Lower lobe of right lung (tissue), 2 donors: Measurements from ENCODE around the gene PSMC3. TPM values are rescaled to one million over a fixed set of nuclear protein-coding genes. Genes with fewer than 3 reads are reported as not detected.

ENCODE experiments used
- ATAC-seq, 2 donors: fragments of 200-7000 bp; cut with Tn5 transposase; one replicate each; pipeline ENCODE4 v1.9.1; 2020 to 2022; ENCODE audit warnings: mild to moderate bottlenecking in 2 of 2, moderate library complexity in 2 of 2
- DNase-seq: peaks from one replicate; pipeline ENCODE4 v3.0.0-alpha.2; 2020
- H3K27ac ChIP-seq: fragments of 200-600 bp; one replicate; pipeline ENCODE4 v1.8.0; 2022
- H3K27me3 ChIP-seq: fragments of 200-600 bp; one replicate; pipeline ENCODE4 v1.8.0; 2022; ENCODE audit warnings: low read depth
- H3K36me3 ChIP-seq: fragments of 200-600 bp; one replicate; pipeline ENCODE4 v1.8.0; 2022; ENCODE audit warnings: mild to moderate bottlenecking
- H3K4me1 ChIP-seq: fragments of 200-600 bp; one replicate; pipeline ENCODE4 v1.8.0; 2022
- H3K4me3 ChIP-seq: fragments of 200-600 bp; one replicate; pipeline ENCODE4 v1.8.0; 2022; ENCODE audit warnings: mild to moderate bottlenecking
- H3K9me3 ChIP-seq: fragments of 200-600 bp; one replicate; pipeline ENCODE4 v1.8.0; 2022
- CTCF ChIP-seq: fragments of 200-600 bp; IDR thresholded peaks from one replicate; pipeline ENCODE4 v1.8.0; 2022; ENCODE audit warnings: antibody characterized with exemption, mild to moderate bottlenecking
- intact Hi-C: fragments of 100-400 bp; cut with DNase I; formaldehyde crosslinking; loops from one replicate; pipeline ENCODE4 v1.11.0; 2022
- total RNA-seq: library from RNA; stranded (reverse); fragmentation: NEBNext Ultra II Directional; extraction: Animal tissue kit (Norgen Biotek cat#: 25700); gene quantifications from one replicate; pipeline ENCODE4 v1.2.1, GENCODE V29; 2021
- donor health status: DM: no; HTN: yes; CAD: no; lungs with severe emphysema.

Gene PSMC3
- total RNA-seq, 1 donor from 2014 or later: 77.1 TPM

- peak overlapping the region; percentile 58 for H3K4me3 ChIP-seq
- H3K27me3 ChIP-seq: no peaks in the 10 kb centered on the region
- intact Hi-C loops: no loop called here
- TF ChIP-seq CTCF: no peak
- peaks cover 14% of the 10 kb centered on the region for H3K4me1 ChIP-seq
- no peaks in the 10 kb centered on the region for H3K9me3 ChIP-seq
- DNase-seq (no peak), ATAC-seq (no peak)
- peaks cover 13% of the 10 kb centered on the region for H3K36me3 ChIP-seq
- H3K27ac ChIP-seq: no peak overlapping the region
Observed at GRCh38 chr11:47375546-47376085, 50.6 kb downstream of the PSMC3 start.

- no peak for DNase-seq
- intact Hi-C loops: no loop called here
Observed at GRCh38 chr11:47375020-47375419, 51.2 kb downstream of the PSMC3 start.

GRCh38 chr11:47374720-47375019, 51.6 kb downstream of the PSMC3 start:
- H3K27me3 ChIP-seq: no peaks in the 10 kb centered on the region
- peaks cover 14% of the 10 kb centered on the region for H3K4me1 ChIP-seq
- intact Hi-C loops: no loop called here
- DNase-seq: no peak
- peak overlapping the region; percentile 58 for H3K4me3 ChIP-seq
- TF ChIP-seq CTCF: no peak
- H3K27ac ChIP-seq: peak overlapping the region; percentile 51
- peaks cover 13% of the 10 kb centered on the region for H3K36me3 ChIP-seq
- no peak for ATAC-seq
- H3K9me3 ChIP-seq: no peaks in the 10 kb centered on the region

More at GRCh38 chr11:47375020-47375419, 51.2 kb downstream of the PSMC3 start:
- no peak for ATAC-seq
- no peaks in the 10 kb centered on the region for H3K27me3 ChIP-seq
- peaks cover 13% of the 10 kb centered on the region for H3K36me3 ChIP-seq
- no peak for TF ChIP-seq CTCF
- H3K4me1 ChIP-seq: peaks cover 14% of the 10 kb centered on the region
- peak overlapping the region; percentile 51 for H3K27ac ChIP-seq
- peak overlapping the region; percentile 58 for H3K4me3 ChIP-seq
- H3K9me3 ChIP-seq: no peaks in the 10 kb centered on the region

- Histone ChIP-seq H3K27ac (peak overlapping the region; percentile 51), H3K27me3 (no peaks in the 10 kb centered on the region), H3K4me3 (peak overlapping the region; percentile 58), H3K9me3 (no peaks in the 10 kb centered on the region), H3K36me3 (peaks cover 13% of the 10 kb centered on the region), H3K4me1 (peaks cover 14% of the 10 kb centered on the region)
- intact Hi-C loops: no loop called here
- TF ChIP-seq CTCF: peak; percentile 98
- DNase-seq (peak; percentile 90), ATAC-seq (peak; percentile 75 to 84)
Observed at GRCh38 chr11:47373876-47374719, 52.1 kb downstream of the PSMC3 start.

- Histone ChIP-seq H3K36me3 (peaks cover 13% of the 10 kb centered on the region), H3K4me1 (peaks cover 14% of the 10 kb centered on the region), H3K27me3 (no peaks in the 10 kb centered on the region), H3K27ac (no peak overlapping the region), H3K4me3 (no peak overlapping the region), H3K9me3 (no peaks in the 10 kb centered on the region)
- intact Hi-C loops: no loop called here
- DNase-seq: no peak
- no peak for ATAC-seq
- no peak for TF ChIP-seq CTCF
Observed at GRCh38 chr11:47372422-47372821, 53.8 kb downstream of the PSMC3 start.
